Fibroblast of villous mesenchyme (primary cell): ENCODE results near the gene CAPS. TPM values are rescaled to one million over a fixed set of nuclear protein-coding genes. Genes with fewer than 3 reads are reported as not detected.

ENCODE experiments used
- DNase-seq: peaks from one replicate; pipeline ENCODE4 v3.0.0-alpha.2; 2010; ENCODE audit warnings: low read depth
- H3K4me3 ChIP-seq: 2 replicates; pipeline ENCODE4 v1.5.1; 2011; ENCODE audit warnings: low read depth, mild to moderate bottlenecking, low read length
- total RNA-seq: library from RNA; depleted of rRNA; stranded (reverse); fragments of >200 nt; gene quantifications from 2 replicates; pipeline ENCODE4 v1.2.3, GENCODE V29; 2012
- TF ChIP-seq, protein P1 (sequence below): IDR thresholded peaks from 2 replicates; pipeline ENCODE4 v1.5.1; 2012; ENCODE audit warnings: low read depth, mild to moderate bottlenecking, low read length; ENCODE audit not compliant: insufficient read depth

The CAPS gene
- total RNA-seq, 1 donor = 1.7 TPM

DNA sequence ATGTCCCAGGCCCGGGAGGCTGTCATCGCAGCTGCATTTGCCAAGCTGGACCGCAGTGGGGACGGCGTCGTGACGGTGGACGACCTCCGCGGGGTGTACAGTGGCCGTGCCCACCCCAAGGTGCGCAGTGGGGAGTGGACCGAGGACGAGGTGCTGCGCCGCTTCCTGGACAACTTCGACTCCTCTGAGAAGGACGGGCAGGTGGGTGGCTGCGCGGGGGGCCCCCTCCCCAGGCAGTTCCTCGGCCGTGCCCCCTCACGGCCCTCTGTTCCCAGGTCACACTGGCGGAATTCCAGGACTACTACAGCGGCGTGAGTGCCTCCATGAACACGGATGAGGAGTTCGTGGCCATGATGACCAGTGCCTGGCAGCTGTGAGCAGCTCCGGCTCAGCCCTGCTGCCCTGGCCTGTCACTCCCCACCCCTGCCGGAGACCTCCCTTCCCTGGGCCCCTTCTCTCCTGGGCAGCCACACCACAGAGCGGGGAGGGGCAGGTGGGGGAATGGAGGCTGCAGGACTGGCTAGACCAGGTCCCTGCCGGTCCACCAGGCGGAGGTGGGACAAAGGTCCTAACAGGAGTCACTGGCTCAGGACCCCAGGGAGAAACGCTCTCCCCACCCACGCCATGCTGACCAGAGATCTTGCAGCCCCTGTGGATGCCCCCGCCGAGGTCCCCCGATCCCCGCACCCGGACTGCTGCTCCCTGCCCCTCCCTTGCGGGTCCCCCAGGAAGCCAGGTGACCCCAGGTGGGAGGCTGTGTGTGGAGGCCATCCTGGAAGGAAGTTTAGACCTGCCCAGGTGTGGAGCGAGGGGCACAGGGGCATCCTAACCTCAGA, 1.1 kb downstream of the CAPS start:
- H3K4me3 ChIP-seq = no peak overlapping the region
- TF ChIP-seq, protein P1, sequence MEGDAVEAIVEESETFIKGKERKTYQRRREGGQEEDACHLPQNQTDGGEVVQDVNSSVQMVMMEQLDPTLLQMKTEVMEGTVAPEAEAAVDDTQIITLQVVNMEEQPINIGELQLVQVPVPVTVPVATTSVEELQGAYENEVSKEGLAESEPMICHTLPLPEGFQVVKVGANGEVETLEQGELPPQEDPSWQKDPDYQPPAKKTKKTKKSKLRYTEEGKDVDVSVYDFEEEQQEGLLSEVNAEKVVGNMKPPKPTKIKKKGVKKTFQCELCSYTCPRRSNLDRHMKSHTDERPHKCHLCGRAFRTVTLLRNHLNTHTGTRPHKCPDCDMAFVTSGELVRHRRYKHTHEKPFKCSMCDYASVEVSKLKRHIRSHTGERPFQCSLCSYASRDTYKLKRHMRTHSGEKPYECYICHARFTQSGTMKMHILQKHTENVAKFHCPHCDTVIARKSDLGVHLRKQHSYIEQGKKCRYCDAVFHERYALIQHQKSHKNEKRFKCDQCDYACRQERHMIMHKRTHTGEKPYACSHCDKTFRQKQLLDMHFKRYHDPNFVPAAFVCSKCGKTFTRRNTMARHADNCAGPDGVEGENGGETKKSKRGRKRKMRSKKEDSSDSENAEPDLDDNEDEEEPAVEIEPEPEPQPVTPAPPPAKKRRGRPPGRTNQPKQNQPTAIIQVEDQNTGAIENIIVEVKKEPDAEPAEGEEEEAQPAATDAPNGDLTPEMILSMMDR = no peak
- DNase-seq = no peak

- DNase-seq = no peak
- H3K4me3 ChIP-seq = no peak overlapping the region
- TF ChIP-seq, protein P1 = no peak
These were observed 1.7 kb downstream of the CAPS start for GRCh38 chr19:5915782-5916165.

DNA sequence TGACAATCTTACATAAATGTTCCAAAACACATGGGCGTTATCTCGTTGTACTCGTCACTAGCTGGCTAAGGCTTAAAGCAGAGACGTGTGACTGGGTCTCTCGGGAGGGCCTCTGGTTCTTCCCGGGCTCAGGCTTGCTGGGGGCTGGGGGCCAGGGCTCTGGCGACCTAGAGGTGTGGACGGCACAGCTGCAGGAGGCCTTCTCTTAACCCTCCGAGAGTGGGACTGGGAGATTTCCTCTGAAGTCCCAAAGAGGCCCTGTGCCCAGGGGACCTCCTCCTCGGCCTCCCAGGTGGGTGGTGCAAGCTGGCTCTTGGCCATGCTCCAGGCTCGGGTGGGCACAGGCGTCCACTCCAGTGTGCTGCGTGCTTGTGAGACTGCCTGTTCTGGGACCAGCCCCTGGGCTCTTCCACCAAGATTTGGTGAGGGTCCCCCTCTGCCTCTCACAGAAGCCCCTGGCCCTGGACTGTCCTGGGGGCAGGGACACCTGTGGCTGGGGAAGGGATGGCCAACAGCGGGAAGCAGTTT, 2.2 kb downstream of the CAPS start:
- TF ChIP-seq, protein P1 = no peak
- DNase-seq = no peak
- no peak overlapping the region for H3K4me3 ChIP-seq

DNA sequence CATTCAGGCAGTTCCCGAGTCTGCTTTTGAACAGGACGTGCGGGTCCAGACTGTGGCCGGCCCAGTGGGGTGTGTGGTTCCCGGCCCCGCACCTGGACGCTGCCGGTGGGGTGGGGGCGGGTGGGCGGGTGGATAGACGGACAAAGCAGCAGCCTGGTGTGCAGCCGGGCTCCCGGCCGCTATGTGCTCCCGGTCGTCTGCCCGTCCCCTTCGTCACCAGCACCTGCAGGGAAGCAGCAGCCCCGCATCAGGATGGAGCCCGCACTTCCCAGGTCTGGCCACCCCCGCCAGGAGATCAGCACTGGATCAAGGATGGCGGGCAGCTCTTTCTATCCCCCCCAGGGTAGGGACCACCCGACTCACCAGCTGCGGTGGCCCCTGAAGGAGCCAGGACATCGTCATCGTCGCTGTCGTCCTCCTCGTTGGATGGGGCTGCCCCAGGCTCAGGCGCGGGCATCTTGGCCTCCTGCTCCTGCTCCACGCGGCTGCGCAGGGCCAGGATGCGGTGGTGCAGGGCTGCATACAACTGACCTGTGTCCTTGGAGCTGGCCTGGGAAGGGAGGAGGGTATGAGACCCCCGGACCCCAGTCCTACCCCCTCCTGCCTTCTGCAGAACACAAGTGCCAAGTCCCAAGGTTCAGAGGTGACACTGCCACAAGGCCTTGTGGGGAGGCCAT, 3.5 kb downstream of the CAPS start:
- DNase-seq = no peak
- TF ChIP-seq, protein P1 = no peak

GRCh38 chr19:5918463-5919079, 4.5 kb downstream of the CAPS start:
- TF ChIP-seq, protein P1 = no peak
- no peak overlapping the region for H3K4me3 ChIP-seq
- DNase-seq = no peak

More for the DNA sequence above, 3.5 kb downstream of the CAPS start:
- H3K4me3 ChIP-seq = no peak overlapping the region

GRCh38 chr19:5921516-5922160, 7.6 kb downstream of the CAPS start:
- TF ChIP-seq, protein P1 = no peak
- no peak overlapping the region for H3K4me3 ChIP-seq
- DNase-seq = no peak
